Measurements from ENCODE around the gene TTC33.

Gene TTC33

GRCh38 chr5:40503439-40503838 lies 252.3 kb downstream of the TTC33 start:
- DNase-seq: no peak

DNA sequence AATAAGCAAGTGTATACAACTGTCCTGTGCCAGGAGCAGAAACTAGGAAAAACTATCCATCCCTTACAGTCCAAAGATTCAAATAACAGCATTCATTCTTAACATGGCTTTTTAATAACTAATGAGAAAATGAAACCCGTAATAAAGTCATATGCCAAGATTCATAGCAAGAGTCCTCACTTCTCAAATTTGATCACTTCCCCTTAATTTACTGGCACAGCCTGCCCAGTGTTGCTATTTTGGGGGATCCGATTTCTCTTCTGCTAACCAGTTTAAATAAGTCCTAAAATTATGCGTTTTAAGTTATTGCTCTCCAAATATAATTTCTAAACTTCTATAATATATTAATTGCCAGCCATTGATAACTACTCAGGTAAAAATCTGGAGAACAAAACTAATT lies 253.0 kb downstream of the TTC33 start:
- no peak for DNase-seq

GRCh38 chr5:40501711-40502444 lies 253.9 kb downstream of the TTC33 start:
- no peak for DNase-seq

GRCh38 chr5:40499518-40500273 lies 256.1 kb downstream of the TTC33 start:
- DNase-seq: no peak

GRCh38 chr5:40499007-40499406 lies 256.8 kb downstream of the TTC33 start:
- no peak for DNase-seq

- DNase-seq: no peak
Observed at GRCh38 chr5:40497573-40497972, 258.2 kb downstream of the TTC33 start.

GRCh38 chr5:40495237-40495635 lies 260.5 kb downstream of the TTC33 start:
- DNase-seq: no peak

DNA sequence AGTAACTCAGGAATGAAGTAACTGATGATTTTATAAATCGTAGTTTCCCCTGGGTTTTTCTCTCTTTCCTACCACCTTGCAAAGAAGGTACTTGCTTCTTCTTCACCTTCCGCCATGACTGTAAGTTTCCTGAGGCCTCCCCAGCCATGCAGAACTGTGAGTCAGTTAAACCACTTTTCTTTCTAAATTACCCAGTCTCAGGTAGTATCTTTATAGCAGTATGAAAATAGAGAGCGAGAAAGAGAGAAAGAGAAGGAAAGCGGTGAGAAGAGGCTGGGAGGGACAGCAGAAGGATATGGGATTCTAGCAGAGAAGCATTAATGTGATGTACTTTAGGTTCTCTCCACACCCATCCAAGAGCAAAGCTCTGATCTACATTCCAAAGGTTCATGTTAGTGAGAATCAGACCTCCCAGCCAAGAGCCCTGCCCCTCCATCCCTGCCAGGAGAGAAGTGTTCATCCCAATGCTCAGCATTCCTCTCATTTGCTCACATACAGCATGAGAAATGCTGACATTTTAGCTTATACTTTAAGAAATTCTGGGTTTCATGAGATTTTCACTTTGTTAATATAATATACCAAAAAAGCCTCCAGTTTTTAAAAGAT lies 261.0 kb downstream of the TTC33 start:
- DNase-seq: no peak

- DNase-seq: no peak
Observed at GRCh38 chr5:40492056-40492455, 263.7 kb downstream of the TTC33 start.

DNA sequence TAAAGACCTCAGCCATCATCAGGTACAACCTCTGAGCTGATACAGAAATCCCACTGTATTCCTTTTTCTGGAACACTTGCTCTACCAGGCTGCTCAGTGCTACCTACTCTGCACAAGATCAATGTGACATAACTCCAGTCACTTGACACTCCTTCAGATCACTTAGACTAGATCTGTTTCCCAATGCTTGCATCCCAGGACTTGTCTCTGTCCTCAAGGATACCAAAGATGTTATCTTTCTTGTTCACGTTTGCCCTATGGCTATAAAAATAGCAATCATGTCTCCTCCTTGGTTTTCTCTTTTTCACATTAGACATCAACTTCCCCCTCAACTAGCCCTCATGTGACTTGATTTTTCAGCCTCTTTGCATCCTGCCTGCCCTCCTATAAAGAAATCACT lies 264.1 kb downstream of the TTC33 start:
- DNase-seq: no peak

DNA sequence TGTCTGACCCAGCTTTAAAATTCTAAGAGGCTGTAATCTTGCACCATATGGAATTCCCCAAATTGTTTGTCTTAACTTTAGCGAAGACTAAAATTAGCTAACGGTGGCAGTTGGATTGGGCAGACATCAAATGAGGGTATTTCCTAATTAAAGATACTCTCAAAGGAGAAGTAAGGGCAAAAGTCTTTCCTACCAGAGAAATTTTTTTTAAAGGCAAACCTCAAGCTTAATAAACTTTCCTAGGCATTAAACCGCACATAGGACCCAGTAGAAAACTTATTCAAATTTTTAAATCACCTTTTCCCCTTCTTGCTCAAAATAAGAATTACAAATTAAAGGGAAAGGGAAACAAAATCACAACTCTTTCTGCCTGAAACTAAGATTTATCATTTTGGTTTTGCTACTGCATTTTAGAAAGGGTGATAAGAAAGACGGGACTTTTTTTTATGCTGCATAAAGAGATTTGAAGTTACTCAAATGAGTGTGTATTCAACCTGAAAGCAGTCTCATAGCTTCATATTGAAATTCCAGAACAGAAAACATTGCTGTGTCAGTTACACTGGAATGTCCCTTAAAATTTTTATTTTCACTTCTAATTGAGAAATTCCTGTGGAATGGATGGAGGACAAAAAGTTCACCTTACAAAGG lies 265.2 kb downstream of the TTC33 start:
- DNase-seq: no peak

DNA sequence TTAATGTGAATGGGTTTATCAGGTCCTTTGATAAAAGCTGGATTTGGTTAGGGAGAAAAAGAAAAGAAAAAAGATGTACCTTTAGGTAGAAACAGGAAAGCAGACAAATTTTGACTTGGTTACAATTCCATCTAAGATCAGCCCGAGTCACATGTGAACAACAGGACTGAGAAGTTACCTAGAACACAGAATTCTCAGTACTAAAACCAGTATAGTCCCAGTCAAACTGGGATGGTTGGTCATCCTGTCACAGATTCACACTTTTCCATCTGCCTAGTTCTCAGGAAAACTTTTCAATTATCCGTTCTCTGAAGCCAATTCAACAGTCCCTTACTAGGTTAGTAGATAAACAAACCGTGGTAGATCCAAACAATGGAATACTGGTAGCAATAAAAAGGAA lies 266.3 kb downstream of the TTC33 start:
- no peak for DNase-seq

- no peak for DNase-seq
Observed at GRCh38 chr5:40486437-40487275, 269.1 kb downstream of the TTC33 start.

DNA sequence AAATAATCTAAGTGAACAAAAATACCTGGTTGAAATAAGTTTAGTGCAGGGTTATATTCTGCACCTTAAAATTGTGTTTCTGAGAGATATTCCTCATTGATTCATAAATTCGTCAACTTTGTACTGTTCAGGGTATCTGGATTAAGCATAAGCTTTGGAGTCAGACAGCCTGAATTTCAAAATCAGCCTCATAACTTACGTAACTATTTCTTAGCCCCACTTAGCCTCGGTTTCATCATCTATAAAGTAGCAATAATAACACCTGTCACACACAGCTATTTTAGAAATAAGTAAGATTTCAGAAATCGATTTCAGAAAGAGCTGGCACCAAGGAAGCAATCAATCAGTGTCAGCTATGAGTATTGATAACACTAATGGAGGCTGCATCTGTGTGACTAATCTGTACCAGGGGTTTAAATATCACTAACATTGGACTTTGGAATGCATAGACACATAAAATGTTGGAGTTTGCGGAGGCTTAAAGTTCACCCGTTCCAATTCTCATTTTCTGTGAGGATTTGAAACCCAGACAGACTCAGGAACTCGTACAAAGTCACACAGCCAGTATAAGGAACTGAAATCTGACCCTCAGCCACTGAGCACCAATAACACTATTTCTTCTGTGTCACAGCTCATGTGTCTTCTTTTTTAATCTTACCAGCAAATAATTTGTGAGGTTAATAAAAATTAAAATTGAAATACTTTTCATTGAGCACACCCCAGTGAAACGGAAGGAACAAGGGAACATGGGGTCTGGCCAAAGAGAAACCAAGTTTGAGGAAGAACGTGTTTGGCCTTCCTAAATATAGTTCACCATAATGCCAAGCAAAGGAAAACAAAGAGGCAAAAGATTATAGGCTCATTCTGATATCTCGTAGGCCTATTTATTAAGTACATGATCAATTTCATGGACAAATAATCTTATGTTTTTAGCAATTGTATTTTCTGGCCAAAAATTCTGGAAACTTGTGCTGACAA lies 270.5 kb downstream of the TTC33 start:
- DNase-seq: no peak

DNA sequence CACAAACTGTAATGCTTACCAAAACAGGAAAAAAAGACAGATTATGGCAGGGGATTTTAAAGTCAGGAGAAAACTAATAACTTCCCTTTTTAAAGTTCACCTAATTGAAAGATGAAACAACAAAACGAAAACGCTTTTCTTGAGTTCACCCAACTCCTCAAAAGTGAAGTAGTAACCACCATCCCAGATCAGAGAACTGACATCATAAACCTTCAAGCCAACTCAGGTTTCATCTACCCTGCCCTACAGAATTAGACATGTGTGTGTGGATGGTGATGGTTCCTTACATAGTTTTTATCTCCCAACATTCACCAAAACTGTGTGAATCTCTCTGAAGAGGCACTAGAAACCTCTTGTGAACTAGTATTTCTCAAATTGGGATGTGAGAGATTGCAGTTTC lies 271.3 kb downstream of the TTC33 start:
- no peak for DNase-seq

DNA sequence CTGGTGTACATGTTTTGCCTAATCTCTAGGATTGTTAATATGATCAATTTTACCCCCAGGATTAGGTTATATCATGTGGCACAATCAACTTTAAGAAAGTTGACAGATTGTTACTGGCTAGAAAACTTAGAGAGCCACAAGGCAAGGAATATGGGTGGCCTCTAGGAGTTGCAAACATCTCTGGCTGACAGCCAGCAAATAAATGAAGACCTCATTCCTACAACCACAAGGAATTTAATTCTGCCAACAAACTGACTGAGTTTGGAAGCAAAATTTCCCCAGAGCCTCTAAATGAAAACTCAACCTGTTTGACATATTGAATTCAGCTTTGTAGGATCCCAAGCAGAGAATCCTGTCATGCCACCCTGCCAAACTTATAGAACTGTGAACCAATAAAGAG lies 272.4 kb downstream of the TTC33 start:
- DNase-seq: no peak

DNA sequence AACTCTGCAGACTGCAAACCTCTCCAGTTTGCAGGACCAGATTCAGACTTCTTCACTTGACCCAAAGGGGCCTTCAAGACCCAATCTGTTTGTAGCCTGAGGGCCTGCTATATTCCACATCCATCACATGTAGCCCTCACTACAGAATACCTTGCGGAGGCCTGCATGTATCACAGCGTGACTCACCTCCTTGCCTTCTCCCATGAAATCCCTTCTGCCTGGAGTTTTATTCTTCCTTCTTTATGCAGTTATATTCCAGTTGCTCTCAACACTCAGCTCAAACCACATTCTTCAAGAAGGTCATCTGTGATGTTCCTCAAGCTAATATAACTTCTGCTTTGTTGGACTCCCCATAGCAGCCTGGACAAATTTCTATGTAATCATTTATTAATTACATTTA lies 274.5 kb downstream of the TTC33 start:
- DNase-seq: no peak

- DNase-seq: no peak
Observed at GRCh38 chr5:40480392-40480791, 275.4 kb downstream of the TTC33 start.

DNA sequence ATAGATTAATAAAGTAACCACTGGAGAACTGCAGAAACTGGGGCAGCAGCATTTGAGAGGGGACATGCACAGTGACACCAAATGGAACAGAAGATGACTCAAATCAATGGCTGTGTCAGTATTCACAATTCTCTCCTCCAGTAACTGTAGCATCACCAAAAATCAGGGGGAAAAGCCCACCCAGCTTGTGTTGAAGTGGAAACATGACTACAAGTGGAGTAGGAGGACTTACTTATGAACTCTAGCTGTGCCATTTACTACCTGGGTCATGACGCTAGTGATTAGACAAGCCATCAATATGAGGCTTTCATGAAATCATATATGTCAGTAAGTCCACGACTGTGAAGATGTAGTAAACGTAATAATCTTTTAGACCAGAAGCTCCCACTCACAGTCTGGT lies 275.8 kb downstream of the TTC33 start:
- no peak for DNase-seq

DNA sequence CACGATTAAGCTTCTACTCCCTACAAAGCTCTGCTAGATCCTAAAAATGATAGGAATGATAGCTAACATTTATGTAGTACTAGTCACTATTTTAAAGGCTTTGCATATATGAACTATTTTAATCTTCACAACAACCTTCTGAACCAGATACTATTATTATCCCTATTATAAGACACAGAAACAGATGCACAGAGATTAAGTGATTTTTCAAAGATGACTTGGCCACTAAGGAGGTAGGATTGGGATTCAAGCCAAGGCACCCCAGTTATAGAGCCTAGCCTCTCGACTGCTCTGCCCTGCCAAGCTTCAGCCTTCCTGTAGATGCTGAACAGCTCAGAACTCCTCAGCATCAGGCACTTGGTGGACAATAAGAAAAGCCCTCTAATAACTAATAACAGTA lies 277.0 kb downstream of the TTC33 start:
- DNase-seq: no peak

- DNase-seq: no peak
Observed at GRCh38 chr5:40477856-40478546, 277.8 kb downstream of the TTC33 start.

Measured in NCI-H2227 treated with DMSO at 0.1 percent for 48 hours (cell line).